Measurements from ENCODE around the gene SKIDA1. TPM values are rescaled to one million over a fixed set of nuclear protein-coding genes. Genes with fewer than 3 reads are reported as not detected.

The SKIDA1 gene
- total and polyA plus RNA-seq, 2 of the 4 experiments (the other 2 are of a cell fraction) = 0.36 to 0.72 TPM

DNA sequence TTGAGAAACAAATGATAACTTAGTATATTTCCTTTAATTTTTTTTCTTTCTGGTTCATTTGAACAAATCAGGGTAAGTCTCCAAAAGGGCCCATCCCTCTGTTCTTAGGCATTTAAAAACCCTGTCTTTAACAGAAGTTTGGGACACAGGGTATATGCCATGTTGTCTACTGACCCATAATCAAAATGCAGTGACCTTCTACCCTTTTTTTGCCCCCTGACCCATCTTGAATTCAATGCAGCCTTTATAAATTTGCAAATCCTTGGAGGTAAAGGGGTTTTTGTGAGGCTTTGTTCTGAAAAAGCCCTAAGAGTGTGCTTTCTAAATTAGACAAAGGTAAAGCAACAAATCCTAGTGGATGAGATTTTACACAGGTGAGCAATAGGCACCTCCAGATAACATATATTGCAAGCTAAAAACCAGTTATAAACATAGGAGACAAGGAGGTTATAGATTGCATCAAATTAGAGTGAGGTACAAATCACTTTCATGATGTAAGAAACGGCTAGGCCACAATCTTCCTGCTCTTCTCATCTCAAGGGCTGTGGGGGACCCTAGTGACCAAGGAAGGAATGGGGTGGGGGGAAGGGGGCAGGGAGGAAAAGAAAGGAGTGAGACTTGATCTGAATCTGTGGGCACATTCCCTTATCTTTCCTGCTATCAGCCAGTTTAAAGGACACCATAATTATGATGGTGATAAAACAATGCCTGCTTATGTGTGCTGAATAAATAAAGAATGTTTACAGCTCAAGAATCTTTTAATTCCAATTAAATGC is 2.7 kb downstream of the SKIDA1 start (continued):
- TF ChIP-seq, protein P1, sequence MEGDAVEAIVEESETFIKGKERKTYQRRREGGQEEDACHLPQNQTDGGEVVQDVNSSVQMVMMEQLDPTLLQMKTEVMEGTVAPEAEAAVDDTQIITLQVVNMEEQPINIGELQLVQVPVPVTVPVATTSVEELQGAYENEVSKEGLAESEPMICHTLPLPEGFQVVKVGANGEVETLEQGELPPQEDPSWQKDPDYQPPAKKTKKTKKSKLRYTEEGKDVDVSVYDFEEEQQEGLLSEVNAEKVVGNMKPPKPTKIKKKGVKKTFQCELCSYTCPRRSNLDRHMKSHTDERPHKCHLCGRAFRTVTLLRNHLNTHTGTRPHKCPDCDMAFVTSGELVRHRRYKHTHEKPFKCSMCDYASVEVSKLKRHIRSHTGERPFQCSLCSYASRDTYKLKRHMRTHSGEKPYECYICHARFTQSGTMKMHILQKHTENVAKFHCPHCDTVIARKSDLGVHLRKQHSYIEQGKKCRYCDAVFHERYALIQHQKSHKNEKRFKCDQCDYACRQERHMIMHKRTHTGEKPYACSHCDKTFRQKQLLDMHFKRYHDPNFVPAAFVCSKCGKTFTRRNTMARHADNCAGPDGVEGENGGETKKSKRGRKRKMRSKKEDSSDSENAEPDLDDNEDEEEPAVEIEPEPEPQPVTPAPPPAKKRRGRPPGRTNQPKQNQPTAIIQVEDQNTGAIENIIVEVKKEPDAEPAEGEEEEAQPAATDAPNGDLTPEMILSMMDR (conservative IDR thresholded peaks at IDR 0.05; ENCODE audit: low read depth, low read length) = no peak
